HepG2 (cell line): ENCODE data around the gene ACSF3. TPM values are rescaled to one million over a fixed set of nuclear protein-coding genes. Genes with fewer than 3 reads are reported as not detected.

Source experiments
- ATAC-seq: fragments of 200-7000 bp; cut with Tn5 transposase; 3 replicates; pipeline ENCODE4 v1.9.1; 2020; ENCODE audit warnings: mild to moderate bottlenecking, moderate library complexity
- BruUV-seq: library from RNA; stranded (reverse); fragments of 400-500 nt; replicated peaks from 2 replicates; lab custom pipeline; 2021; lab: Mats Ljungman, UMichigan
- CTCF ChIA-PET: fragments of 300-600 bp; formaldehyde crosslinking; extraction: SDS; loops from one replicate; lab custom pipeline; 2021; ENCODE audit warnings: low total read pairs, inconsistent platforms, low intra/inter-chr PET ratio; lab: Yijun Ruan, JAX
- POLR2A ChIA-PET: fragments of 350-600 bp; sonication (Branson Sonifier 250); formaldehyde crosslinking; loops from one replicate; lab custom pipeline; 2020; ENCODE audit warnings: antibody characterized with exemption, inconsistent platforms; lab: Yijun Ruan, JAX
- DNase-seq: peaks from one replicate; pipeline ENCODE4 v3.0.0-alpha.2; 2015; ENCODE audit warnings: low spot score
- FAIRE-seq: peaks from 3 replicates; lab custom pipeline; 2011; peaks lifted over from hg19 to GRCh38; lab: Jason Lieb, UNC
- H2AFZ ChIP-seq: one replicate; pipeline ENCODE4 v1.6.1; 2011; ENCODE audit warnings: low read length, inconsistent platforms
- H3K27ac ChIP-seq: fragments of 300-600 bp; 3 replicates; pipeline ENCODE4 v1.8.0; 2011; ENCODE audit warnings: mixed run types, mild to moderate bottlenecking, mixed read lengths, low read length, inconsistent platforms; ENCODE audit not compliant: insufficient read depth; ENCODE audit errors: extremely low read length
- H3K27me3 ChIP-seq, 2 experiments: fragments of 200-600 bp in 1 of 2; 2 replicates in 1 of 2; 3 replicates in 1 of 2; pipeline versions ENCODE4 v1.6.0 to v1.8.0; 2011; ENCODE audit warnings: low read length in 2 of 2, mild to moderate bottlenecking in 2 of 2, moderate library complexity in 2 of 2, inconsistent platforms in 1 of 2; ENCODE audit not compliant: insufficient read depth in 2 of 2, control insufficient read depth in 1 of 2
- H3K36me3 ChIP-seq, 2 experiments: fragments of 200-600 bp in 1 of 2; replicated peaks in 1 of 2; 2 replicates in 1 of 2; 3 replicates in 1 of 2; pipeline versions ENCODE4 v1.5.1 to v1.8.0; 2011; ENCODE audit warnings: low read length in 2 of 2, inconsistent platforms in 1 of 2; ENCODE audit not compliant: insufficient read depth in 2 of 2, control insufficient read depth in 1 of 2
- H3K4me1 ChIP-seq: 2 replicates; pipeline ENCODE4 v1.5.1; 2012; ENCODE audit warnings: low read length, inconsistent platforms; ENCODE audit not compliant: insufficient read depth
- H3K4me2 ChIP-seq: 2 replicates; pipeline ENCODE4 v1.6.0; 2011; ENCODE audit warnings: low read depth, low read length, inconsistent platforms
- H3K4me3 ChIP-seq, 3 experiments: fragments of 200-600 bp in 1 of 3; sonication (generic), shearing (Covaris generic) in 1 of 3; replicated peaks in 1 of 3; 2 replicates each; pipeline ENCODE4 v1.5.1; 2011 to 2016; ENCODE audit warnings: low read length in 3 of 3, inconsistent platforms in 2 of 3, low read depth in 2 of 3, mild to moderate bottlenecking in 2 of 3, control low read depth in 1 of 3, mixed read lengths in 1 of 3; ENCODE audit not compliant: insufficient read depth in 1 of 3
- H3K79me2 ChIP-seq: one replicate; pipeline ENCODE4 v1.6.1; 2011; ENCODE audit warnings: low read length, inconsistent platforms; ENCODE audit not compliant: insufficient read depth
- H3K9ac ChIP-seq: 2 replicates; pipeline ENCODE4 v1.6.0; 2011; ENCODE audit warnings: mild to moderate bottlenecking, low read depth, low read length, inconsistent platforms; ENCODE audit not compliant: insufficient read depth
- H3K9me3 ChIP-seq: 2 replicates; pipeline ENCODE4 v1.5.1; 2012; ENCODE audit warnings: mild to moderate bottlenecking, low read length
- H4K20me1 ChIP-seq: 2 replicates; pipeline ENCODE4 v1.6.0; 2011; ENCODE audit warnings: inconsistent platforms, mild to moderate bottlenecking, low read length, moderate library complexity; ENCODE audit not compliant: insufficient read depth
- AGO1 ChIP-seq: fragments of 200-400 bp; formaldehyde crosslinking; IDR thresholded peaks from 2 replicates; pipeline ENCODE4 v1.6.1; 2017; ENCODE audit warnings: mild to moderate bottlenecking, low read depth, low read length, moderate library complexity; ENCODE audit not compliant: poor library complexity, severe bottlenecking
- AGO2 ChIP-seq: fragments of 200-400 bp; formaldehyde crosslinking; optimal IDR thresholded peaks from 2 replicates; pipeline ENCODE3; 2017; ENCODE audit warnings: mild to moderate bottlenecking, low read depth, low read length, moderate library complexity
- CCDC6 ChIP-seq: sonication (generic); formaldehyde crosslinking; IDR thresholded peaks from 2 replicates; pipeline ENCODE4 v1.8.1; 2022; ENCODE audit warnings: mild to moderate bottlenecking, missing genetic modification reagents, moderate library complexity
- HOXA3 ChIP-seq: sonication (generic); formaldehyde crosslinking; IDR thresholded peaks from 2 replicates; pipeline ENCODE4 v1.5.0; 2020; ENCODE audit warnings: missing genetic modification reagents
- NFIB ChIP-seq: sonication (generic); formaldehyde crosslinking; IDR thresholded peaks from 2 replicates; pipeline ENCODE4 v1.9.0; 2021; ENCODE audit warnings: missing genetic modification reagents, mild to moderate bottlenecking, borderline replicate concordance
- RBM22 ChIP-seq: fragments of 200-400 bp; formaldehyde crosslinking; optimal IDR thresholded peaks from 2 replicates; pipeline ENCODE3; 2017; ENCODE audit warnings: mild to moderate bottlenecking, low read length, moderate library complexity
- ZNF263 ChIP-seq: sonication (generic); formaldehyde crosslinking; IDR thresholded peaks from 2 replicates; pipeline ENCODE4 v1.4.0; 2020; ENCODE audit warnings: missing genetic modification reagents
- ZNF326 ChIP-seq: sonication (generic); formaldehyde crosslinking; IDR thresholded peaks from 2 replicates; pipeline ENCODE4 v1.4.0; 2020; ENCODE audit warnings: missing genetic modification reagents, borderline replicate concordance
- ZNF709 ChIP-seq: sonication (generic); formaldehyde crosslinking; IDR thresholded peaks from 2 replicates; pipeline ENCODE4 v1.5.0; 2020; ENCODE audit warnings: mild to moderate bottlenecking, missing genetic modification reagents
- ZSCAN12 ChIP-seq: sonication (generic); formaldehyde crosslinking; IDR thresholded peaks from 2 replicates; pipeline ENCODE4 v1.9.0; 2021; ENCODE audit warnings: mild to moderate bottlenecking, missing genetic modification reagents
- WGBS: methylation state at CpG from one replicate; pipeline ENCODE4 v1.1.6; 2017; ENCODE audit warnings: low lambda C conversion rate; 5-methylcytosine and 5-hydroxymethylcytosine counted together
- in situ Hi-C: cut with HindIII; loops from 2 replicates; pipeline ENCODE4 v1.10.0; 2017; ENCODE audit warnings: low pct_unique_long_range_greater_than_20kb; ENCODE audit not compliant: extremely low pct_ligation_motif_present
- intact Hi-C: fragments of 100-400 bp; cut with micrococcal nuclease; formaldehyde crosslinking; loops from one replicate; pipeline ENCODE4 v1.10.0; 2022; ENCODE audit not compliant: unreplicated experiment
- polyA plus RNA-seq, 8 experiments: library from polyadenylated mRNA; depleted of rRNA in 3 of 8; stranded (reverse) in 7 of 8; unstranded in 1 of 8; fragments of >200 nt; fragmentation: Illumina TruSeq in 4 of 8; extraction: Trizol in 4 of 8; gene quantifications; 2 replicates each; pipeline versions ENCODE4 v1.2.1 to v1.2.3, GENCODE V29; 2011 to 2016; ENCODE audit warnings: low read depth in 4 of 8, missing spikeins in 1 of 8, mixed read lengths in 1 of 8; ENCODE audit not compliant: insufficient read depth in 1 of 8
- total RNA-seq, 5 experiments: library from RNA; depleted of rRNA; stranded (reverse); fragments of >200 nt; fragmentation: Illumina TruSeq; extraction: Trizol; gene quantifications; 2 replicates each; pipeline ENCODE4 v1.2.3, GENCODE V29; 2016; ENCODE audit warnings: low read depth in 1 of 5
- TF ChIP-seq, protein P1 (sequence below): sonication (generic); formaldehyde crosslinking; IDR thresholded peaks from 2 replicates; pipeline ENCODE4 v1.4.0; 2020; ENCODE audit warnings: missing genetic modification reagents
- TF ChIP-seq, protein P2 (sequence below): sonication (generic); formaldehyde crosslinking; IDR thresholded peaks from 2 replicates; pipeline ENCODE4 v1.4.0; 2020; ENCODE audit warnings: missing genetic modification reagents, borderline replicate concordance

Gene ACSF3
- total and polyA plus RNA-seq, 2 of the 13 experiments (the other 11 are each of a cell fraction or from before 2014, with no cell fraction given): 14.9 to 30.6 TPM

DNA sequence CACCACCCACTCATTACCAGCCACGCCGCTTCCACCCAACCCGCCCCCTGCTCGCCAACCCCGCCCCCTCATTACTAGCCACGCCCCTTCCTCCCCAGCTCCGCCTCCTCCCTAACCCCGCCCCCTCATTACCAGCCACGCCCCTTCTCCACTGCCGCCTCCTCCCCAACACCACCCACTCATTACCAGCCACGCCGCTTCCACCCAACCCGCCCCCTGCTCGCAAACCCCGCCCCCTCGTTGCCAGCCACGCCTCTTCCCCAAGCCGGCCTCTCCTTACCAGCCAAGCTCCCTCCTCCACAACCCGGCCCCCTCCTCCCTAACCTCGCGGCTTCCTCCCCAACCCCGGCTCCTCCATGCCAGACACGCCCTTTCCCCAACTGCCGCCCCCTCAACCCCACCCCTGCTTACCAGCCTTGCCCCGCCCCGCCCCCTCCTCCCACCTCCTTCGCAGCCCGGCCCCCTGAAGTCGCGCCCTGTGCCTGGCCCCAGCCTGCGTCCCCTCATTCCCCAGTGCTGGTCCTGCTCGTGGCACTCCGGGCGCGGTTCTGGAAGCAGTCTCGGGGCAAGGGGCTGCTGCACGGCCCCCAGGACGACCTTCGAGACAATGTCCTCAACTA lies 99.4 kb downstream of the ACSF3 start (continued):
- TF ChIP-seq, protein P1, sequence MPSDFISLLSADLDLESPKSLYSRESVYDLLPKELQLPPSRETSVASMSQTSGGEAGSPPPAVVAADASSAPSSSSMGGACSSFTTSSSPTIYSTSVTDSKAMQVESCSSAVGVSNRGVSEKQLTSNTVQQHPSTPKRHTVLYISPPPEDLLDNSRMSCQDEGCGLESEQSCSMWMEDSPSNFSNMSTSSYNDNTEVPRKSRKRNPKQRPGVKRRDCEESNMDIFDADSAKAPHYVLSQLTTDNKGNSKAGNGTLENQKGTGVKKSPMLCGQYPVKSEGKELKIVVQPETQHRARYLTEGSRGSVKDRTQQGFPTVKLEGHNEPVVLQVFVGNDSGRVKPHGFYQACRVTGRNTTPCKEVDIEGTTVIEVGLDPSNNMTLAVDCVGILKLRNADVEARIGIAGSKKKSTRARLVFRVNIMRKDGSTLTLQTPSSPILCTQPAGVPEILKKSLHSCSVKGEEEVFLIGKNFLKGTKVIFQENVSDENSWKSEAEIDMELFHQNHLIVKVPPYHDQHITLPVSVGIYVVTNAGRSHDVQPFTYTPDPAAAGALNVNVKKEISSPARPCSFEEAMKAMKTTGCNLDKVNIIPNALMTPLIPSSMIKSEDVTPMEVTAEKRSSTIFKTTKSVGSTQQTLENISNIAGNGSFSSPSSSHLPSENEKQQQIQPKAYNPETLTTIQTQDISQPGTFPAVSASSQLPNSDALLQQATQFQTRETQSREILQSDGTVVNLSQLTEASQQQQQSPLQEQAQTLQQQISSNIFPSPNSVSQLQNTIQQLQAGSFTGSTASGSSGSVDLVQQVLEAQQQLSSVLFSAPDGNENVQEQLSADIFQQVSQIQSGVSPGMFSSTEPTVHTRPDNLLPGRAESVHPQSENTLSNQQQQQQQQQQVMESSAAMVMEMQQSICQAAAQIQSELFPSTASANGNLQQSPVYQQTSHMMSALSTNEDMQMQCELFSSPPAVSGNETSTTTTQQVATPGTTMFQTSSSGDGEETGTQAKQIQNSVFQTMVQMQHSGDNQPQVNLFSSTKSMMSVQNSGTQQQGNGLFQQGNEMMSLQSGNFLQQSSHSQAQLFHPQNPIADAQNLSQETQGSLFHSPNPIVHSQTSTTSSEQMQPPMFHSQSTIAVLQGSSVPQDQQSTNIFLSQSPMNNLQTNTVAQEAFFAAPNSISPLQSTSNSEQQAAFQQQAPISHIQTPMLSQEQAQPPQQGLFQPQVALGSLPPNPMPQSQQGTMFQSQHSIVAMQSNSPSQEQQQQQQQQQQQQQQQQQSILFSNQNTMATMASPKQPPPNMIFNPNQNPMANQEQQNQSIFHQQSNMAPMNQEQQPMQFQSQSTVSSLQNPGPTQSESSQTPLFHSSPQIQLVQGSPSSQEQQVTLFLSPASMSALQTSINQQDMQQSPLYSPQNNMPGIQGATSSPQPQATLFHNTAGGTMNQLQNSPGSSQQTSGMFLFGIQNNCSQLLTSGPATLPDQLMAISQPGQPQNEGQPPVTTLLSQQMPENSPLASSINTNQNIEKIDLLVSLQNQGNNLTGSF (CRISPR knock-in tag): 0 out of 2 replicates have a peak, but pooled peaks have one; percentile 20
- TF ChIP-seq AGO1: peak; percentile 87

DNA sequence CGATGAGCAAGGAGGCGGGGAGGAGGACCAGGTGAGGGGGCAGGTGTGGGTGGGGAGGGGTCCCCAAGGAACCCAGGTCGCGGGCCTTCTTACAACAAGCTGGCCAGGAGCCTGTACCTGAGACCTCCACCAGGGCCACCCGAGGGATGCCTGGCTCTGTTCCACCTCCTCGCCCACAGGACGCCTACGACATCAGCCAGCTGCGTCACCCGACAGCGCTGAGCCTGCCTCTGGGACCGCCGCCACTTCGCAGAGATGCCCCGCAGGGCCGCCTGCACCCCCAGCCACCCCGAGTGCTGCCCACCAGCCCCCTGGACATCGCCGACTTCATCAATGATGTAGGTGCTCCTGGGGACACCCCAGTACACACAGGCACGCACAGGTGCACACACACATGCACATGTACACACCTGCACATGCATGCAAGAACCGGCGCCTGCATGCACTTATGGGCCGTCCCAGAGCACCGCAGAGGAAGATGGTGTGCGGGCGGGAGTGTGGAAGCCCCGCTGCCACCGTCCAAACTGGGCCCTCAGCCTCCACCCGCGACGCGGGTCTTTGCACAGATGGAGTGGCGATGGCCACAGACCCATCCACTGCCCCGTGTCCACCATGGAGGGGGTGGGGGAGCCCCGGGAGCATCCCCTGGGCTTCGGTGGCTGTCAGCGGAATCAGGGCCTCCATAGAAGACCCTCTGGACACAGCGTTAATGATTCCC lies 100.1 kb downstream of the ACSF3 start:
- H3K4me3 ChIP-seq: no peak overlapping the region
- peak; percentile 56 for TF ChIP-seq HOXA3 (CRISPR knock-in tag)
- no peak for TF ChIP-seq ZSCAN12 (CRISPR knock-in tag)
- peak; percentile 98 for TF ChIP-seq AGO2
- TF ChIP-seq CCDC6: no peak
- TF ChIP-seq RBM22: peak; percentile 60
- TF ChIP-seq NFIB (CRISPR knock-in tag): 0 out of 2 replicates have a peak, but pooled peaks have one; percentile 38
- TF ChIP-seq ZNF709 (CRISPR knock-in tag): no peak
- peak; percentile 46; the same call in 1 of the 2 replicates for TF ChIP-seq ZNF263 (CRISPR knock-in tag)
- peak; percentile 17; the same call in 1 of the 2 replicates for TF ChIP-seq ZNF326
- TF ChIP-seq, protein P2, sequence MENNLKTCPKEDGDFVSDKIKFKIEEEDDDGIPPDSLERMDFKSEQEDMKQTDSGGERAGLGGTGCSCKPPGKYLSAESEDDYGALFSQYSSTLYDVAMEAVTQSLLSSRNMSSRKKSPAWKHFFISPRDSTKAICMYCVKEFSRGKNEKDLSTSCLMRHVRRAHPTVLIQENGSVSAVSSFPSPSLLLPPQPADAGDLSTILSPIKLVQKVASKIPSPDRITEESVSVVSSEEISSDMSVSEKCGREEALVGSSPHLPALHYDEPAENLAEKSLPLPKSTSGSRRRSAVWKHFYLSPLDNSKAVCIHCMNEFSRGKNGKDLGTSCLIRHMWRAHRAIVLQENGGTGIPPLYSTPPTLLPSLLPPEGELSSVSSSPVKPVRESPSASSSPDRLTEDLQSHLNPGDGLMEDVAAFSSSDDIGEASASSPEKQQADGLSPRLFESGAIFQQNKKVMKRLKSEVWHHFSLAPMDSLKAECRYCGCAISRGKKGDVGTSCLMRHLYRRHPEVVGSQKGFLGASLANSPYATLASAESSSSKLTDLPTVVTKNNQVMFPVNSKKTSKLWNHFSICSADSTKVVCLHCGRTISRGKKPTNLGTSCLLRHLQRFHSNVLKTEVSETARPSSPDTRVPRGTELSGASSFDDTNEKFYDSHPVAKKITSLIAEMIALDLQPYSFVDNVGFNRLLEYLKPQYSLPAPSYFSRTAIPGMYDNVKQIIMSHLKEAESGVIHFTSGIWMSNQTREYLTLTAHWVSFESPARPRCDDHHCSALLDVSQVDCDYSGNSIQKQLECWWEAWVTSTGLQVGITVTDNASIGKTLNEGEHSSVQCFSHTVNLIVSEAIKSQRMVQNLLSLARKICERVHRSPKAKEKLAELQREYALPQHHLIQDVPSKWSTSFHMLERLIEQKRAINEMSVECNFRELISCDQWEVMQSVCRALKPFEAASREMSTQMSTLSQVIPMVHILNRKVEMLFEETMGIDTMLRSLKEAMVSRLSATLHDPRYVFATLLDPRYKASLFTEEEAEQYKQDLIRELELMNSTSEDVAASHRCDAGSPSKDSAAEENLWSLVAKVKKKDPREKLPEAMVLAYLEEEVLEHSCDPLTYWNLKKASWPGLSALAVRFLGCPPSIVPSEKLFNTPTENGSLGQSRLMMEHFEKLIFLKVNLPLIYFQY: no peak

More for the DNA sequence above, 100.1 kb downstream of the ACSF3 start:
- in situ Hi-C loops: no loop called here
- intact Hi-C loops: no loop called here
- H3K4me2 ChIP-seq: no peak overlapping the region
- CTCF ChIA-PET: no interaction called here
- WGBS: 88% methylated on average over 37 of the region's 38 CpGs
- peaks cover 53% of the 10 kb centered on the region for H3K4me1 ChIP-seq
- peaks cover 0 to 3% of the 10 kb centered on the region in 2 experiments; a peak in 1 of 5 replicates for H3K36me3 ChIP-seq
- FAIRE-seq (no peak), ATAC-seq (no peak), DNase-seq (no peak)
- H3K27me3 ChIP-seq: no peaks in the 10 kb centered on the region; a peak in 1 of 5 replicates
- BruUV-seq: no TSS peak
- POLR2A ChIA-PET: interaction anchor here (1.1 to 3.0 kb wide), 3 partner anchors 23 to 409 kb away, joined by 5 to 22 read pairs (median 10); partner anchors contain the start of genes CDH15 and PIEZO1
- H3K27ac ChIP-seq: peak overlapping the region; percentile 53
- no peak overlapping the region for H3K9ac ChIP-seq
- peaks cover 6% of the 10 kb centered on the region for H3K79me2 ChIP-seq
- no peaks in the 10 kb centered on the region for H3K9me3 ChIP-seq
- no peak overlapping the region for H2AFZ ChIP-seq
- peaks cover 21% of the 10 kb centered on the region; the same call in 1 of the 2 replicates for H4K20me1 ChIP-seq
